ENCODE data around the gene FXYD7.

The FXYD7 gene

GRCh38 chr19:35177377-35178274 is 34.6 kb downstream of the FXYD7 start:
- TF ChIP-seq SIN3A (IDR thresholded peaks at IDR 0.05; ENCODE audit: borderline replicate concordance, insufficient read depth, low read length) (no peak), TAF1 (IDR thresholded peaks at IDR 0.05; ENCODE audit: borderline replicate concordance, insufficient read depth, low read length) (no peak), POLR2AphosphoS5 (IDR thresholded peaks at IDR 0.05; ENCODE audit: low read depth, low read length) (no peak), FOXP2 (optimal IDR thresholded peaks at IDR 0.05; ENCODE audit: borderline replicate concordance, extremely low read depth, extremely low read length, insufficient read depth) (no peak)
- TF ChIP-seq, protein P1, sequence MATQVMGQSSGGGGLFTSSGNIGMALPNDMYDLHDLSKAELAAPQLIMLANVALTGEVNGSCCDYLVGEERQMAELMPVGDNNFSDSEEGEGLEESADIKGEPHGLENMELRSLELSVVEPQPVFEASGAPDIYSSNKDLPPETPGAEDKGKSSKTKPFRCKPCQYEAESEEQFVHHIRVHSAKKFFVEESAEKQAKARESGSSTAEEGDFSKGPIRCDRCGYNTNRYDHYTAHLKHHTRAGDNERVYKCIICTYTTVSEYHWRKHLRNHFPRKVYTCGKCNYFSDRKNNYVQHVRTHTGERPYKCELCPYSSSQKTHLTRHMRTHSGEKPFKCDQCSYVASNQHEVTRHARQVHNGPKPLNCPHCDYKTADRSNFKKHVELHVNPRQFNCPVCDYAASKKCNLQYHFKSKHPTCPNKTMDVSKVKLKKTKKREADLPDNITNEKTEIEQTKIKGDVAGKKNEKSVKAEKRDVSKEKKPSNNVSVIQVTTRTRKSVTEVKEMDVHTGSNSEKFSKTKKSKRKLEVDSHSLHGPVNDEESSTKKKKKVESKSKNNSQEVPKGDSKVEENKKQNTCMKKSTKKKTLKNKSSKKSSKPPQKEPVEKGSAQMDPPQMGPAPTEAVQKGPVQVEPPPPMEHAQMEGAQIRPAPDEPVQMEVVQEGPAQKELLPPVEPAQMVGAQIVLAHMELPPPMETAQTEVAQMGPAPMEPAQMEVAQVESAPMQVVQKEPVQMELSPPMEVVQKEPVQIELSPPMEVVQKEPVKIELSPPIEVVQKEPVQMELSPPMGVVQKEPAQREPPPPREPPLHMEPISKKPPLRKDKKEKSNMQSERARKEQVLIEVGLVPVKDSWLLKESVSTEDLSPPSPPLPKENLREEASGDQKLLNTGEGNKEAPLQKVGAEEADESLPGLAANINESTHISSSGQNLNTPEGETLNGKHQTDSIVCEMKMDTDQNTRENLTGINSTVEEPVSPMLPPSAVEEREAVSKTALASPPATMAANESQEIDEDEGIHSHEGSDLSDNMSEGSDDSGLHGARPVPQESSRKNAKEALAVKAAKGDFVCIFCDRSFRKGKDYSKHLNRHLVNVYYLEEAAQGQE (IDR thresholded peaks at IDR 0.05; ENCODE audit: insufficient read depth in 1 of 2, low read depth in 2 of 2, low read length in 2 of 2), result no peak

- TF ChIP-seq POLR2AphosphoS5 (IDR thresholded peaks at IDR 0.05; ENCODE audit: low read depth, low read length), result no peak
- no peak for TF ChIP-seq SIN3A (IDR thresholded peaks at IDR 0.05; ENCODE audit: borderline replicate concordance, insufficient read depth, low read length)
- TF ChIP-seq FOXP2 (optimal IDR thresholded peaks at IDR 0.05; ENCODE audit: borderline replicate concordance, extremely low read depth, extremely low read length, insufficient read depth), result no peak
- no peak for TF ChIP-seq TAF1 (IDR thresholded peaks at IDR 0.05; ENCODE audit: borderline replicate concordance, insufficient read depth, low read length)
- TF ChIP-seq, protein P1 (IDR thresholded peaks at IDR 0.05; ENCODE audit: insufficient read depth in 1 of 2, low read depth in 2 of 2, low read length in 2 of 2), result no peak
Observed at GRCh38 chr19:35178701-35179100, 35.6 kb downstream of the FXYD7 start.

GRCh38 chr19:35179830-35180229 is 36.8 kb downstream of the FXYD7 start:
- TF ChIP-seq TAF1 (IDR thresholded peaks at IDR 0.05; ENCODE audit: borderline replicate concordance, insufficient read depth, low read length), result no peak

- TF ChIP-seq POLR2AphosphoS5 (IDR thresholded peaks at IDR 0.05; ENCODE audit: low read depth, low read length) (no peak), SIN3A (IDR thresholded peaks at IDR 0.05; ENCODE audit: borderline replicate concordance, insufficient read depth, low read length) (no peak), FOXP2 (optimal IDR thresholded peaks at IDR 0.05; ENCODE audit: borderline replicate concordance, extremely low read depth, extremely low read length, insufficient read depth) (no peak), TAF1 (IDR thresholded peaks at IDR 0.05; ENCODE audit: borderline replicate concordance, insufficient read depth, low read length) (no peak)
- TF ChIP-seq, protein P1 (IDR thresholded peaks at IDR 0.05; ENCODE audit: insufficient read depth in 1 of 2, low read depth in 2 of 2, low read length in 2 of 2), result no peak
Observed at GRCh38 chr19:35181387-35181786, 38.3 kb downstream of the FXYD7 start.

- TF ChIP-seq FOXP2 (optimal IDR thresholded peaks at IDR 0.05; ENCODE audit: borderline replicate concordance, extremely low read depth, extremely low read length, insufficient read depth), result no peak
- no peak for TF ChIP-seq POLR2AphosphoS5 (IDR thresholded peaks at IDR 0.05; ENCODE audit: low read depth, low read length)
- TF ChIP-seq SIN3A (IDR thresholded peaks at IDR 0.05; ENCODE audit: borderline replicate concordance, insufficient read depth, low read length), result no peak
- no peak for TF ChIP-seq TAF1 (IDR thresholded peaks at IDR 0.05; ENCODE audit: borderline replicate concordance, insufficient read depth, low read length)
- TF ChIP-seq, protein P1 (IDR thresholded peaks at IDR 0.05; ENCODE audit: insufficient read depth in 1 of 2, low read depth in 2 of 2, low read length in 2 of 2), result no peak
Observed at GRCh38 chr19:35184267-35184666, 41.2 kb downstream of the FXYD7 start.
